Pancreas (tissue), 10 donors: ENCODE measurements around the gene GPC1. TPM values are rescaled to one million over a fixed set of nuclear protein-coding genes. Genes with fewer than 3 reads are reported as not detected.

Experiments
- ATAC-seq, 4 donors: fragments of 200-7000 bp; cut with Tn5 transposase; one replicate each; pipeline versions ENCODE4 v1.8.0 to v1.9.1; 2020; ENCODE audit warnings: mild to moderate bottlenecking in 4 of 4, moderate library complexity in 4 of 4
- DNase-seq, 6 donors: peaks; one replicate each; pipeline ENCODE4 v3.0.0-alpha.2; 2020
- FAIRE-seq: peaks from 2 replicates; lab custom pipeline; 2012; peaks lifted over from hg19 to GRCh38; lab: Jason Lieb, UNC
- H3K27ac ChIP-seq, 4 donors: fragments of 200-600 bp; sonication (generic); 1 replicate in 3 of 4; 2 replicates in 1 of 4; pipeline versions ENCODE4 v1.5.0 to v1.8.0; 2020
- H3K27me3 ChIP-seq, 4 donors: fragments of 200-600 bp; one replicate each; pipeline ENCODE4 v1.8.0; 2021
- H3K36me3 ChIP-seq, 3 donors: fragments of 200-600 bp; sonication (generic) in 1 of 3; one replicate each; pipeline versions ENCODE4 v1.5.0 to v1.8.0; 2020 to 2021
- H3K4me1 ChIP-seq, 3 donors: fragments of 200-600 bp; one replicate each; pipeline ENCODE4 v1.8.0; 2021
- H3K4me3 ChIP-seq, 4 donors: fragments of 200-600 bp; sonication (generic) in 2 of 4; one replicate each; pipeline versions ENCODE4 v1.5.0 to v1.8.0; 2020 to 2021
- H3K9me3 ChIP-seq, 4 donors: fragments of 200-600 bp; one replicate each; pipeline ENCODE4 v1.8.0; 2021
- WGBS, 2 donors: extraction: QIAGEN DNeasy Blood & Tissue Kit; methylation state at CpG; one replicate each; pipeline ENCODE4 v1.1.7; 2013; 5-methylcytosine and 5-hydroxymethylcytosine counted together
- intact Hi-C, 3 donors: fragments of 100-400 bp; cut with DNase I; formaldehyde crosslinking; loops; one replicate each; pipeline versions ENCODE4 v1.11.1 to v1.14.2; 2022
- polyA plus RNA-seq, 2 donors: library from polyadenylated mRNA; stranded (reverse); fragments of 200-250 nt; gene quantifications; one replicate each; pipeline ENCODE4 v1.2.3, GENCODE V29; 2013
- total RNA-seq, 6 donors: library from RNA; stranded (reverse); fragmentation: NEBNext Ultra II Directional in 4 of 6; extraction: Animal tissue kit (Norgen Biotek cat#: 25700) in 4 of 6; gene quantifications; one replicate each; pipeline versions ENCODE4 v1.2.1 to v1.2.4, GENCODE V29; 2021 to 2023
- TF ChIP-seq, protein P1 (sequence below), 4 donors: fragments of 200-600 bp; sonication (generic) in 3 of 4; IDR thresholded peaks; one replicate each; pipeline versions ENCODE4 v1.5.0 to v1.8.0; 2021; ENCODE audit warnings: antibody characterized with exemption in 4 of 4
- donor health status: healthy with polysubstance abuse.
- donor health status: DM: no; HTN: no; CAD: no; lungs with moderate emphysema.
- donor health status: DM: no; HTN: no; CAD: no.
- donor health status: control.
- donor health status: control.
- donor health status: Bipolar disorder and iron deficiency.
- donor health status: DM: yes; HTN: yes; CAD: no.
- donor health status: DM: no; HTN: no; CAD: no.
- donor health status: DM: no; HTN: no; CAD: no.
- donor health status: DM: yes; HTN: yes; CAD: no.

The GPC1 gene
- total and polyA plus RNA-seq, 8 donors, result 11.7 to 37.6 (median 18.0) TPM

DNA sequence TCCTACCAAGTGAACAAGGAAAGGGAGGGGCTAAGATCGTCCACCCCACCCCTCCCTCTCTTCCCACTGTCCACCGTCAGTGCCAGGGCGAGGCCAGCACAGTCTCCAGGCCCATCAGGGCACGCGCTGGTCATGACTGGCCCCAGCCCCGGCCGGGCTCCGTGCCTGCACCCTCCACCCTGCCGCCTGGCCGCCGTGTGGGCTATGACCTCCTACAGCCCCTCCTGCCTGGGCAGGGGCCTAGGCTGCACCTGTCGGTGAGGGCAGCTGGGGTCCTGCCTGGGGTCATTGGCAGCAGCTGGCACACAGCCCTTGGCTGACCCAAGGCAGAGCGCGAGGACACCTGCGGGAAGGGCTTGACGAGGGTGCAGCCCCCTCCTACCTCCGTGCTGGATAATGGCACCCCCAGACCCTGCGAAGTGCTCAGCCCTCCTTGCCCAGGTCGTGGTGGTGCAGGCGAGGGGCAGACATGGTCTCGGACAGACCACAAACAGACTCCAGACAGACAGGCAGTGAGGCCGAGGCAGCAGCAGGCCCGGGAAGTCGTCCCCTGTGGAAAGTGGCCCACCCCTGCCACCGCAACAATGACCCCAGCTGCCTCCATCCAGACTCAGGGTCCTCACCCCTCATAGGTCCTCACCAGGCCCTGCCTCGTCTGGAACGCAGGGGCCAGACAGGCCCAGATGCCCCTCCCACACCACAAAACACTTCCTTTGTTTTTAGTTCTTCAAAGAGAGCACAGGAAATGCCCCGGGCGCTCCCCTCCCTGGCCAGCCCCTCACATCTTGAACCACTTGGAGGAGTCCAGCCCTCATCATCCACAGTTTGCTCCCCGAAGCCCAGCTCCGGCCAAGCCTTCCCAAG lies 43.1 kb upstream of the GPC1 start:
- no peak overlapping the region for H3K27ac ChIP-seq
- no peaks in the 10 kb centered on the region for H3K36me3 ChIP-seq
- no peak for FAIRE-seq
- WGBS, 2 donors, result 82 to 87% methylated on average over 31 of the region's 31 CpGs
- DNase-seq, result peak in 5 of 6 donors; percentile 1 to 52 (median 20)
- no peaks in the 10 kb centered on the region for H3K4me1 ChIP-seq
- no peaks in the 10 kb centered on the region for H3K27me3 ChIP-seq
- no peak overlapping the region for H3K4me3 ChIP-seq
- no peaks in the 10 kb centered on the region for H3K9me3 ChIP-seq
- no peak for ATAC-seq
- intact Hi-C loops, result no loop called here
- TF ChIP-seq, protein P1, sequence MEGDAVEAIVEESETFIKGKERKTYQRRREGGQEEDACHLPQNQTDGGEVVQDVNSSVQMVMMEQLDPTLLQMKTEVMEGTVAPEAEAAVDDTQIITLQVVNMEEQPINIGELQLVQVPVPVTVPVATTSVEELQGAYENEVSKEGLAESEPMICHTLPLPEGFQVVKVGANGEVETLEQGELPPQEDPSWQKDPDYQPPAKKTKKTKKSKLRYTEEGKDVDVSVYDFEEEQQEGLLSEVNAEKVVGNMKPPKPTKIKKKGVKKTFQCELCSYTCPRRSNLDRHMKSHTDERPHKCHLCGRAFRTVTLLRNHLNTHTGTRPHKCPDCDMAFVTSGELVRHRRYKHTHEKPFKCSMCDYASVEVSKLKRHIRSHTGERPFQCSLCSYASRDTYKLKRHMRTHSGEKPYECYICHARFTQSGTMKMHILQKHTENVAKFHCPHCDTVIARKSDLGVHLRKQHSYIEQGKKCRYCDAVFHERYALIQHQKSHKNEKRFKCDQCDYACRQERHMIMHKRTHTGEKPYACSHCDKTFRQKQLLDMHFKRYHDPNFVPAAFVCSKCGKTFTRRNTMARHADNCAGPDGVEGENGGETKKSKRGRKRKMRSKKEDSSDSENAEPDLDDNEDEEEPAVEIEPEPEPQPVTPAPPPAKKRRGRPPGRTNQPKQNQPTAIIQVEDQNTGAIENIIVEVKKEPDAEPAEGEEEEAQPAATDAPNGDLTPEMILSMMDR (IDR thresholded peaks at IDR 0.05), result no peak

DNA sequence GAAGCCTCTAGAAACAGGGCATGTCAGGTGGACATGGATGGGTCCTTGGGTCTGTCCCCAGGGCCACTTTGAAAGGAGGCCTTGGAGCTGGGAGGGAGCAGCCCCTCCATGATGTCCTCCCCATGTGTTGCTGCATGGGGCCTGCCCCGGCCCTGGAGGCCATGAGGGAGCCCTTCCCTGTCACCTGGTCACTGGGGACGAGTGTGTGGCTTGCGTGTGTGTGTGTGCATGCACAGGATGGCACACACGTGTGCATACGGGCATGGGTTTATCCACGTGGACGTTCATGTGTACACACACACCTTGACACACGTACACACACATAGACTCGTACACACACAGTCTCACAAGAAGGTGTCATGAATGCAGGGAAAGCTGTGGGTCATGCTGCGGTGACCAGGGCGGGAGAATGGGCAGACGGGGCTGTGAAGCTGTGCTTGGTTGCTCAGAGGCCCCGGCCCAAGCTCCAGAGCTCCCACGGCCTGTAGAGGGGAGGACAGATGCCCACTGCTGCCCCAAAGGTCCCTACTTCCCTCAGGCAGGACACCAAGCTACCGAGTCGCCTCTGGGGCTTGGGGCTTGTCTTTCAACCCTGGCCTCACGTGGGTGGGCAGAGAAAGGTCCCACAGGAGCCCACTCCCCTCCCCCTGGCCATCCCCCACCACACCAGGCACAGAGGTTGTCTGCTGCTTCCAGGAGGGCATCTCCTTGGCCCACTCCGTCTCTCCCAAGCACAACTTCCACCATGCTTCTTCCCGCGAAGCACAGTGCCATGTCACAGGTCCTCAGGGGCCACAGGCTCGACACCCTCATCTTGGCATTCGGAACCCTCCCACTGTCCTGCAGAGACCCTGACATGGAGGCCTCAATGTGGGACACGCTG lies 42.3 kb upstream of the GPC1 start:
- ATAC-seq (no peak), DNase-seq (peak in 3 of 6 donors; percentile 5 to 46 (median 12)), FAIRE-seq (no peak)
- Histone ChIP-seq H3K27ac (no peak overlapping the region), H3K27me3 (no peaks in the 10 kb centered on the region), H3K36me3 (no peaks in the 10 kb centered on the region), H3K4me3 (no peak overlapping the region), H3K9me3 (no peaks in the 10 kb centered on the region), H3K4me1 (no peaks in the 10 kb centered on the region)
- WGBS, 2 donors, result 80 to 86% methylated on average over 23 of the region's 23 CpGs
- TF ChIP-seq, protein P1 (IDR thresholded peaks at IDR 0.05), result no peak
- intact Hi-C loops, result no loop called here

DNA sequence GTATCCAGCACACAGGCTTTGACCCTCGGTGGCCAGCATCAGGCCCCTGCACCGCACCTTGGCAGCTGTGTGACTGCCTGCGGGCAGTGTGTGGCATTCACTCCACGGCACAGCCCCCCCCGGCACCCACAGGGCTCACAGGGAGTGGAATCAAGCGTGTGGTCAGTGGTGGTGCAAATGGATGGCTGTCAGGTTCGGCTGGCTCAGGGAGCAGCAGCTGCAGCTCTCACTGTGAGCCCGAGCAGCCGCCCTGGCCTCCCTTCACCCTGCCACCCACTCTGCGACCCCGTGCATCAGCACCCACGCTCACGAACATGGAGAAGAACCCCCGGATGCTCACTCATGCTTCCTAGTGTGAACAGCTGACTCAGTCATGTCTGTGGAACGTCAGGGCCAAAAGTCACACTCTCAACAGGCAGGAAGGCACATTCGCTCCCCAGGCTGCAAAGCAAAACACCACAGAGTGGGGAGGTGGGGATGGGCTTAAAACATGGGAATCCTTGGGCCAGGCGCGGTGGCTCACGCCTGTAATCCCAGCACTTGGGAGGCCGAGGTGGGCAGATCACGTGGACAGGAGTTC lies 41.5 kb upstream of the GPC1 start:
- no peaks in the 10 kb centered on the region for H3K4me1 ChIP-seq
- no peaks in the 10 kb centered on the region for H3K36me3 ChIP-seq
- H3K9me3 ChIP-seq, result no peaks in the 10 kb centered on the region
- no peak for FAIRE-seq
- no peak overlapping the region for H3K4me3 ChIP-seq
- TF ChIP-seq, protein P1 (IDR thresholded peaks at IDR 0.05), result no peak
- 79 to 86% methylated on average over 21 of the region's 21 CpGs for WGBS, 2 donors
- peak in 2 of 6 donors; percentile 10 to 38 for DNase-seq
- no peaks in the 10 kb centered on the region for H3K27me3 ChIP-seq
- no peak for ATAC-seq
- intact Hi-C loops, result no loop called here
- no peak overlapping the region for H3K27ac ChIP-seq

DNA sequence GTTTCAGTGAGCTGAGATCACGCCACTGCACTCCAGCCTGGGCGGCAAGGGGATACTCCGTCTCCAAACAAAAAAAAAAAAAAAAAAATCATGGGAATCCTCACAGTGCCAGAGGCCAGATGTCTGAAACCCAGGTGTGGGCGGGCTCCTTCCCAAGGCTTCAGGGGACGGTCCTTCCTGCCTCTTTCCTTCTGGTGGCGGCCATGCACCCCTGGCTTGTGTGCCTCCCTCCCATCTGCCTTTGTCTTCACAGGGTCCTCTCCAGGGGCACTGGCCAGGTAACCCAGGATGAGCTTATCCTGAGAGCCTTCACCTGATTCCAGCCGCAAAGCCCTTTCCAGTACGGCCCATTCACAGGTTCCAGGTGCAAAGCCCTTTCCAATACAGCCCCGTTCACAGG lies 40.9 kb upstream of the GPC1 start:
- Histone ChIP-seq H3K27me3 (no peaks in the 10 kb centered on the region), H3K27ac (no peak overlapping the region), H3K4me3 (no peak overlapping the region), H3K9me3 (no peaks in the 10 kb centered on the region), H3K4me1 (no peaks in the 10 kb centered on the region), H3K36me3 (no peaks in the 10 kb centered on the region)
- TF ChIP-seq, protein P1 (IDR thresholded peaks at IDR 0.05), result no peak
- intact Hi-C loops, result no loop called here
- ATAC-seq (no peak), DNase-seq (peak in 2 of 6 donors; percentile 10 to 32), FAIRE-seq (no peak)
- 89 to 92% methylated on average over 9 of the region's 9 CpGs for WGBS, 2 donors
